ENCODE data around the gene APOC3. TPM values are rescaled to one million over a fixed set of nuclear protein-coding genes. Genes with fewer than 3 reads are reported as not detected.

APOC3 gene
- total RNA-seq, result 1 to 10 TPM in 1 of 4 donors, not detected in 3; 1.1 TPM

GRCh38 chr11:116829525-116830183 is at the start of gene APOC3:
APOC3 (plus strand) TSS chr11:116829907; CDS start chr11:116830583, 676 bp downstream.
- WGBS, 2 donors (ENCODE audit: low coverage in 1 of 2), result 39 to 56% methylated on average over 2 to 4 of the region's 9 CpGs
- Histone ChIP-seq H3K36me3 (no peaks in the 10 kb centered on the region), H3K4me1 (peaks cover 0 to under 1% (median 0%) of the 10 kb centered on the region in 3 donors), H3K9me3 (no peaks in the 10 kb centered on the region), H3K27ac (no peak within 1 kb of the TSS), H3K27me3 (no peaks in the 10 kb centered on the region), H3K4me3 (no peak within 1 kb of the TSS)
- TF ChIP-seq POLR2AphosphoS5 (IDR thresholded peaks at IDR 0.05) (no peak), EP300 (IDR thresholded peaks at IDR 0.05) (no peak), POLR2A (IDR thresholded peaks at IDR 0.05) (no peak), CTCF (IDR thresholded peaks at IDR 0.05) (no peak)
- ATAC-seq, result no peak

GRCh38 chr11:116782728-116783127 is 47.0 kb upstream of the APOC3 start:
- H3K27ac ChIP-seq, result no peak overlapping the region
- no peak for ATAC-seq
- WGBS, 2 donors (ENCODE audit: low coverage in 1 of 2), result 86 to 90% methylated on average over 2 of the region's 4 CpGs
- H3K4me3 ChIP-seq, result no peak overlapping the region
- peaks cover 4 to 88% of the 10 kb centered on the region in 2 donors for H3K36me3 ChIP-seq
- H3K4me1 ChIP-seq, result peaks cover 0 to 17% (median 11%) of the 10 kb centered on the region in 3 donors
- TF ChIP-seq EP300 (IDR thresholded peaks at IDR 0.05) (no peak), POLR2A (IDR thresholded peaks at IDR 0.05) (no peak), CTCF (IDR thresholded peaks at IDR 0.05) (no peak), POLR2AphosphoS5 (IDR thresholded peaks at IDR 0.05) (no peak)
- no peaks in the 10 kb centered on the region for H3K9me3 ChIP-seq
- no peaks in the 10 kb centered on the region for H3K27me3 ChIP-seq

GRCh38 chr11:116786326-116786725 is 43.4 kb upstream of the APOC3 start:
- WGBS, 2 donors (ENCODE audit: low coverage in 1 of 2), result 80% methylated on average over 1 of the region's 2 CpGs; no CpG with 5 or more reads in 1 of the 2 donors
- Histone ChIP-seq H3K36me3 (peaks cover 4 to 52% of the 10 kb centered on the region in 2 donors), H3K9me3 (no peaks in the 10 kb centered on the region), H3K4me1 (peaks cover 0 to 31% (median 14%) of the 10 kb centered on the region in 3 donors), H3K4me3 (no peak overlapping the region), H3K27me3 (no peaks in the 10 kb centered on the region), H3K27ac (no peak overlapping the region)
- no peak for TF ChIP-seq POLR2A (IDR thresholded peaks at IDR 0.05)
- no peak for TF ChIP-seq POLR2AphosphoS5 (IDR thresholded peaks at IDR 0.05)
- no peak for TF ChIP-seq CTCF (IDR thresholded peaks at IDR 0.05)
- no peak for TF ChIP-seq EP300 (IDR thresholded peaks at IDR 0.05)
- ATAC-seq, result no peak

- ATAC-seq, result no peak
- H3K27ac ChIP-seq, result peak overlapping the region in 3 of 4 donors; percentile 90 to 91 (median 91)
- H3K4me3 ChIP-seq, result peak overlapping the region; percentile 70 to 99
- 20 to 28% methylated on average over 1 to 3 of the region's 5 CpGs for WGBS, 2 donors (ENCODE audit: low coverage in 1 of 2)
- H3K36me3 ChIP-seq, result peaks cover 4 to 45% of the 10 kb centered on the region in 2 donors
- H3K27me3 ChIP-seq, result no peaks in the 10 kb centered on the region
- H3K9me3 ChIP-seq, result no peaks in the 10 kb centered on the region
- TF ChIP-seq EP300 (IDR thresholded peaks at IDR 0.05), result no peak
- TF ChIP-seq CTCF (IDR thresholded peaks at IDR 0.05), result no peak
- TF ChIP-seq POLR2A (IDR thresholded peaks at IDR 0.05), result no peak
- TF ChIP-seq POLR2AphosphoS5 (IDR thresholded peaks at IDR 0.05), result no peak
- peaks cover 0 to 36% (median 17%) of the 10 kb centered on the region in 3 donors for H3K4me1 ChIP-seq
Observed at GRCh38 chr11:116786966-116787365, 42.7 kb upstream of the APOC3 start.

- Histone ChIP-seq H3K9me3 (no peaks in the 10 kb centered on the region), H3K4me1 (peaks cover 0 to 36% (median 17%) of the 10 kb centered on the region in 3 donors), H3K36me3 (peaks cover 4 to 41% of the 10 kb centered on the region in 2 donors), H3K27ac (peak overlapping the region; percentile 78 to 91 (median 90)), H3K4me3 (peak overlapping the region; percentile 70 to 99), H3K27me3 (no peaks in the 10 kb centered on the region)
- no peak for TF ChIP-seq POLR2A (IDR thresholded peaks at IDR 0.05)
- no peak for TF ChIP-seq POLR2AphosphoS5 (IDR thresholded peaks at IDR 0.05)
- TF ChIP-seq EP300 (IDR thresholded peaks at IDR 0.05), result no peak
- TF ChIP-seq CTCF (IDR thresholded peaks at IDR 0.05), result no peak
- no peak for ATAC-seq
- WGBS, 2 donors (ENCODE audit: low coverage in 1 of 2), result 0% methylated on average over 5 to 11 of the region's 15 CpGs
Observed at GRCh38 chr11:116787436-116787785, 42.3 kb upstream of the APOC3 start.

Data from gastroesophageal sphincter (tissue), 4 donors.